Renal cortical epithelial cell (primary cell): Measurements from ENCODE around the gene JADE2. TPM values are rescaled to one million over a fixed set of nuclear protein-coding genes. Genes with fewer than 3 reads are reported as not detected.
"Not testable (repeated sequence)": the region's sequence is repeated elsewhere in the genome, so short reads cannot be mapped to it uniquely, and the experiment has no call there.

Source experiments
- DNase-seq: peaks from one replicate; pipeline ENCODE4 v3.0.0-alpha.2; 2011; ENCODE audit warnings: low read depth
- total RNA-seq: library from RNA; depleted of rRNA; stranded (reverse); fragments of >200 nt; gene quantifications from 2 replicates; pipeline ENCODE4 v1.2.3, GENCODE V29; 2014

JADE2 gene
- total RNA-seq, 1 donor from 2014 or later, result 42.6 TPM

- no peak for DNase-seq
Measured at GRCh38 chr5:134507452-134507851, 18.0 kb upstream of the JADE2 start.

GRCh38 chr5:134508521-134509195 lies 16.8 kb upstream of the JADE2 start:
- DNase-seq, result no peak

GRCh38 chr5:134509308-134510040 lies 16.0 kb upstream of the JADE2 start:
- peak; percentile 89 for DNase-seq

- DNase-seq, result peak; percentile 88
Measured at GRCh38 chr5:134510970-134511795, 14.3 kb upstream of the JADE2 start.

GRCh38 chr5:134511796-134512660 lies 13.4 kb upstream of the JADE2 start:
- DNase-seq, result peak; percentile 68

DNA sequence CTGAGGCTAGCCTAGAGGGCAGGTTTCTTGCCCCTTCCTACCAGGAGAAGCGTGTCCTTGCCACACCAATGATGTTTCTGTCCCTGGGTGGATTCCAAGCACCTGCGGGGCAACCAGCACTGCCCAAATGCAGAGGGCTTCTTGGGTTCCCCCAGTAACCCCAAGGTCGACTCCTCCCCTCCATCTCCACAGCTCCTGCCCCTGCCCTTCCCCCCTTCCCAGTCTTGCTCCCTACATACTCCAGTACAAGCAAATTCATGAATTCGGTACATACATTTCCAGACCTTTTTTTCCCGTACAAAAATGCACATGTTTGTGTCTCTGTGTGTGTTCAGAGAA lies 12.8 kb upstream of the JADE2 start:
- no peak for DNase-seq

GRCh38 chr5:134515801-134516200 lies 9.7 kb upstream of the JADE2 start:
- DNase-seq, result no peak

DNA sequence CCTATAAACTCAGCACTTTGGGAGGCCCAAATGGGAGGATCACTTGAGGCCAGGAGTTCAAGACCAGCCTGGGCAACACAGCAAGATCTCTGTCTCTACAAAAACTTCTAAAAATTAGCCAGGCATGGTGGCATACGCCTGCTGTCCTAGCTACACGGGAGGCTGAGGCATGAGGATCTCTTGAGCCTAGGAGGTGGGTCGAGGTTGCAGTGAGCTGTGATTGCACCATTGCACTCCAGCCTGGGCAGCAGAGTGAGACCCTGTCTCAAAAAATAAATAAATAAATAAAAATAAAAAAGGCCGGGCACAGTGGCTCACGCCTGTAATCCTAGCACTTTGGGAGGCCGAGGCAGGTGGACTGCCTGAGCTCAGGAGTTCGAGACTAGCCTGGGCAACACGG lies 8.5 kb upstream of the JADE2 start:
- not testable (repeated sequence) for DNase-seq

DNA sequence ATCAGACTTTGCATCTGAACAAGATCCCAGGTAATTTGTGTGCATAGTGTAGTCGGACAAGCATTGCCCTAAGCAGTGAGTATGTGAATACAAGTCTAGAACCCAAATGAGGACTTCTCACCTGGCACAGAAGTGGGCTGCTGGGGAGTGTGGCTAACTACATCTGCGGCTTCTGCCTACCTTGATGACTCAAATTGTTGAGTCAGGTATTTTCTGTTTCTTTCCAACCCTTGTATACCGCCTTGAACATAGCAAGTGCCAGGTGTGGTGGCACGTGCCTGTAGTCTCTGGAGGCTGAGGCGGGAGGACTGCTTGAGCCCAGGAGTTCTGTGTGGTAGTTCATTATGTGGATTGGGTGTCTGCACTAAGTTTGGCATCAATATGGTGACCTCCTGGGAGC lies 7.9 kb upstream of the JADE2 start:
- DNase-seq, result no peak

DNA sequence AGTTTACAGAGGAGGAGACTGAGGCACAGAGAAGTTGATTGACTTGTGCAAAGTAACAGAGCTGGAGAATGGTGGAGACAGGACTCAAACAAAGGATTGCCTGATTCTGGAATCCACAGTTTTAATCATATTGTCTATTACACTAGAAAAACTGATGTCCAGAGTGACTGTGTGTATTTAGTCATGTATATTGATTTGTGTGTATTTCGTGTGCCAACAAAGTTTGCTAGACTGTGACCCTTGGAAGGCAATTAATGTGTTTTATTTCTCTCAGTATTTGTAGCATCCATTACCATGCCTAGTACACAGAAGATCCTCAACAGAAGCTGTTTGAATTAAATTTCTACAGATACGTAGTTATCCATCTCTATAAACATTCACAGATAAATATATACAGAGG lies 5.5 kb upstream of the JADE2 start:
- DNase-seq, result no peak

DNA sequence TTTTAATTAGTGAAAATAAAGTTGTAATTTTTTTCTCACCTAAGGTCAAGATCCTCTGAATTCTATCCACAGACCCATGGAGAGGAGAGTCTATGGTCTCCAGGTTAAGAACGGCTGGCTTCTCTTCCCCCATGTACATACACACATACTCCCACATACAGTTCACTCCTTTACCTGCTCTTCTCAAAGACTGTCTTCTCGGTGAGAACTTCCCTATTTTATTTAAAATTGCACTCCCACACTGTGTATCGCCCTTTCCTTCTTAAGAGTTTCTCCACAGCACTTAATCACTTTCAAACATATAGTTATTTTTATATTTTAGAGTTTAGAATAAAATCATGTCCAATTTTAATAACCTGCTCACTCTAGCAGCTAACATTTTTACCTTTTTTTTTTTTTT lies 3.6 kb upstream of the JADE2 start:
- DNase-seq, result no peak

GRCh38 chr5:134523543-134524271 lies 1.8 kb upstream of the JADE2 start:
- no peak for DNase-seq

DNA sequence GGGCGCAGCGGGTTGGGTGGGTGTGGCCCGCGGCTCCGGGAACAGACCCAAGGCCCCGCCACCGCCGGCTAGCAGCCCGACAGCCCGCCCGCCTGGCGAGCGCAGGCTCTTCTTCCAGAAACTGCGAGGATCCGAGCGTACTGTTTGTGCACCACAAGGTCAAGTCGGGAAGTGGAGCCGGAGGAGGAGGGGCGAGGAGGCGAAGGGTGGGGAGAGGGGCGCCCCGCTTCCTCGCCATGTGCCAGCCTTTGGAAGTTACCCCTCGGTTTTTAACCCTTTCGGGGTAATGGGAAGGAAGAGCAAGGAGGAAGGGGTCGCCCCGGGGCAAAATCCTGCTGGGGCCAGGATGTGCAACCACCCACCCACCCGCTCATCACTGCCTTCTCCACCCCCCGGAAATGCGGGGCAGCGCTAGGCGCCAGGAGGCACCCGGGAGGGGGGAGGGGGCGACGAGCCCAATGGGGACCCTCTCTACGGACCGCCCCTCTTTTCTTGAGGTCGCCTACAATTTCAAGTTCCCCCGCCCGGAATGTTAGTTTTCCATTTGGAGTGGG lies 1.1 kb upstream of the JADE2 start:
- DNase-seq, result no peak

- DNase-seq, result peak; percentile 62
Measured at GRCh38 chr5:134525683-134526482, 413 bp downstream of the JADE2 start.

DNA sequence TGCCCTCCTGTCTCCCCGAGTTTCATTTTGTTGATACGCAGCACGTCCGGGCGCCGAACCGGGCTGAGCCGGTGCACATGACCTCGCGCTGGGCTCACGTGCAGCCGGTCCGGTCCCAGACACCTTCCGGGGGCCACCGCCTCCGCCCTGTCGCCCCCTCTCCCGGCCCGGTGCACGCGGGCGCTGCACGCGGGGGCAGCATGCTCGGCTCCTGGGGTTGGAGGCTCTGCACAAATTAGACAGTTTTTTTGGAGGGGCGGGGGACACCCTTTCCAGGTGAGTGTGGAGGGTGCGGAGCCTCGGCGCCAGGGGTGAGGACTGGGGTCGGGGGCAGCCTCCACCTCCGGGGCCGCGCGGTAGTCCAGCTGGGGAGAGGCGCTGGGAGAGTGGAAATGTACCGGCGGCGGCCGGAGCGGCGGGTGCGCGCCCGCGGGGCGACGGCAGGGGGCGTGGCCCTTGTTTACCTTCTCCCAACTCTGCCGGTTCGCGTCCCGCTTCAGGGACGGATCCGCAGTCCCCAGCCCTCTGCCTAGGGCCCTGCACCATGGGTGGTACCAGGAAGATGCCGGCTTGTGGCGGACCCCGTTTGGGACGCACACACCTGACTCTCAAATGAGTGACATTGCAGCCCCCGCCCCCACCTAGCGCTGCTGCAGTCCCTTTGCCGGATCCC lies 1.1 kb downstream of the JADE2 start:
- DNase-seq, result no peak

DNA sequence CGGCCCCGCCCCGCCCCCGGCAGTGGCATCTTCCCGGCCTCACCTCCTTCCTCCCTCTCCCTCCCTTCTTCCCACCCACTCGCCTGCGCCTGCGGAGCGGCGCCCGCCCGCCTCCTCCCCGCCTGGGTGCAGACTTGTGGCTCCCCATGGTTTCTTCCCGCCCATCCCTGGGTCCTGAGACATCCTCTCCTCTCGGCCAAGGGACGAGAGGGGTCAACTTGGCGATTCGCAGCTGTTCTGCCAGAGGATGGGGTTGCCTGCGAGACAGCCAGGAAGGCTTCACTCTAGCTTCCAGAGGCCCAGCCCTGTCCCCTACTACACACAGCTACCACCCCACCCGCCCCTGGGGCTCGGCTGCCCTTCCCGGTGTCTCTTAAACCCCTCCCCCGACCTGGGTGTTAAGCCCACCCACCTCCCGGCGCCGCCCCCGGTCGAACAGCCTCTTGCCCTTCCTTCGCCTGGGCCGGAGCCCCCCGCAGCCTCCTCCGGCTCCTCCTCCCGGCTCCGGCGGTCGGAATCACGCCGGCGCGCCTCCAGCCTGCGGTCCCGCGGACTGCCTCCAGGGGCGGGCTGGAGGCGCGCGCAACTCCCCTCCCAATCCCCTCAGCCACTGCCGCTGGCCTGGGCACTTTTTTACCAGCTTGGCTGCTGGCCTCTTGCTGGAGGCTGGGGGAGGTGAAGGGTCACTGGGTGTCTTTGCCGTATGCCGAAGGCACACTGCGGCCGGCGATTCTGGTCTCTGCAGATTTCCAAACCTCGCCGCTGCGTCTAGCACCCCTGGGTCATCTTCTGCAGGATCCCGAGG lies 1.9 kb downstream of the JADE2 start:
- DNase-seq, result peak; percentile 68

- no peak for DNase-seq
Measured at GRCh38 chr5:134527961-134528424, 2.5 kb downstream of the JADE2 start.

- no peak for DNase-seq
Measured at GRCh38 chr5:134528556-134528955, 3.1 kb downstream of the JADE2 start.
